Endothelial cell of umbilical vein (primary cell): Measurements from ENCODE around the gene SMARCA1. TPM values are rescaled to one million over a fixed set of nuclear protein-coding genes. Genes with fewer than 3 reads are reported as not detected.
"Not testable (repeated sequence)": the region's sequence is repeated elsewhere in the genome, so short reads cannot be mapped to it uniquely, and the experiment has no call there.

ENCODE experiments used
- BruUV-seq: library from RNA; stranded (reverse); fragments of 400-500 nt; replicated peaks from 2 replicates; lab custom pipeline; 2021; lab: Mats Ljungman, UMichigan
- CTCF ChIA-PET: fragments of 300-600, 350-600 bp; sonication (Branson Sonifier 250); formaldehyde crosslinking; loops from one replicate; lab custom pipeline; 2021; ENCODE audit warnings: antibody characterized with exemption, inconsistent platforms; lab: Charles Lee
- POLR2A ChIA-PET: fragments of 300-600, 350-600 bp; sonication (Branson Sonifier 250); formaldehyde crosslinking; loops from one replicate; lab custom pipeline; 2021; ENCODE audit warnings: antibody characterized with exemption, inconsistent platforms; lab: Charles Lee
- DNase-seq: peaks from one replicate; pipeline ENCODE4 v3.0.0-alpha.2; 2011; ENCODE audit warnings: low read depth, low spot score
- FAIRE-seq: peaks from 2 replicates; lab custom pipeline; 2011; peaks lifted over from hg19 to GRCh38; lab: Jason Lieb, UNC
- H2AFZ ChIP-seq: 2 replicates; pipeline ENCODE4 v1.6.0; 2012; ENCODE audit warnings: low read depth, low read length, control low read depth, inconsistent platforms
- H3K27ac ChIP-seq: 2 replicates; pipeline ENCODE4 v1.5.1; 2011; ENCODE audit warnings: low read depth, mild to moderate bottlenecking, control low read depth, low read length, moderate library complexity; ENCODE audit not compliant: insufficient read depth
- H3K27me3 ChIP-seq, 2 experiments: 2 replicates each; pipeline versions ENCODE4 v1.6.0 to v1.6.1; 2011; ENCODE audit warnings: low read length in 2 of 2, mixed read lengths in 1 of 2; ENCODE audit not compliant: control insufficient read depth in 2 of 2, insufficient read depth in 2 of 2
- H3K36me3 ChIP-seq, 2 experiments: 2 replicates in 1 of 2; 3 replicates in 1 of 2; pipeline ENCODE4 v1.5.1; 2011; ENCODE audit warnings: low read length in 2 of 2, mild to moderate bottlenecking in 1 of 2, moderate library complexity in 1 of 2; ENCODE audit not compliant: control insufficient read depth in 2 of 2, insufficient read depth in 2 of 2; ENCODE audit errors: extremely low read depth in 1 of 2
- H3K4me1 ChIP-seq: 3 replicates; pipeline ENCODE4 v1.5.1; 2011; ENCODE audit warnings: mild to moderate bottlenecking, low read length; ENCODE audit not compliant: control insufficient read depth, insufficient read depth; ENCODE audit errors: extremely low read depth
- H3K4me2 ChIP-seq: 2 replicates; pipeline ENCODE4 v1.6.1; 2011; ENCODE audit warnings: low read length, control low read depth, mixed read lengths; ENCODE audit not compliant: insufficient read depth
- H3K4me3 ChIP-seq, 3 experiments: fragments of 200-600 bp in 1 of 3; sonication (generic), shearing (Covaris generic) in 1 of 3; replicated peaks in 1 of 3; 2 replicates each; pipeline ENCODE4 v1.5.1; 2011 to 2016; ENCODE audit warnings: control low read depth in 3 of 3, low read length in 3 of 3, mild to moderate bottlenecking in 2 of 3, inconsistent platforms in 1 of 3, low read depth in 1 of 3, moderate library complexity in 1 of 3; ENCODE audit not compliant: insufficient read depth in 1 of 3
- H3K79me2 ChIP-seq: 2 replicates; pipeline ENCODE4 v1.6.0; 2012; ENCODE audit warnings: low read length, inconsistent platforms; ENCODE audit not compliant: control insufficient read depth, insufficient read depth
- H3K9ac ChIP-seq: replicated peaks from 2 replicates; pipeline ENCODE3; 2011; ENCODE audit warnings: low read length, control low read depth; ENCODE audit not compliant: insufficient read depth; ENCODE audit errors: extremely low read depth
- H3K9me1 ChIP-seq: replicated peaks from 3 replicates; pipeline ENCODE4 v1.6.0; 2011; ENCODE audit warnings: mild to moderate bottlenecking, low read length; ENCODE audit not compliant: control insufficient read depth, insufficient read depth; ENCODE audit errors: extremely low read depth
- H3K9me3 ChIP-seq: replicated peaks from 2 replicates; pipeline ENCODE4 v1.5.1; 2012; ENCODE audit warnings: low read length, inconsistent platforms; ENCODE audit not compliant: control insufficient read depth, insufficient read depth
- H4K20me1 ChIP-seq: replicated peaks from 2 replicates; pipeline ENCODE3; 2011; ENCODE audit warnings: mild to moderate bottlenecking, low read length; ENCODE audit not compliant: control insufficient read depth, insufficient read depth; ENCODE audit errors: extremely low read depth
- FOS ChIP-seq: IDR thresholded peaks from 2 replicates; pipeline ENCODE4 v1.6.1; 2011; ENCODE audit warnings: mild to moderate bottlenecking, low read length, moderate library complexity, borderline replicate concordance; ENCODE audit not compliant: insufficient read depth
- POLR2A ChIP-seq: IDR thresholded peaks from 2 replicates; pipeline ENCODE4 v1.6.1; 2012; ENCODE audit warnings: low read depth, mild to moderate bottlenecking, control low read depth, low read length
- POLR2AphosphoS5 ChIP-seq: IDR thresholded peaks from 2 replicates; pipeline ENCODE4 v1.6.1; 2012; ENCODE audit warnings: low read depth, mild to moderate bottlenecking, control low read depth, low read length, moderate library complexity; ENCODE audit not compliant: insufficient read depth
- dilution Hi-C: fragments of 300-500 bp; cut with MboI; formaldehyde crosslinking; loops from one replicate; pipeline ENCODE4 v1.15.0; 2019; ENCODE audit warnings: low sequenced_read_pairs; ENCODE audit not compliant: extremely low pct_ligation_motif_present
- intact Hi-C: fragments of 100-400 bp; cut with micrococcal nuclease; formaldehyde crosslinking; loops from one replicate; pipeline ENCODE4 v1.10.0; 2022
- polyA plus RNA-seq, 4 experiments: library from polyadenylated mRNA; depleted of rRNA in 3 of 4; stranded (reverse) in 3 of 4; unstranded in 1 of 4; fragments of >200 nt; gene quantifications; 2 replicates each; pipeline versions ENCODE4 v1.2.1 to v1.2.3, GENCODE V29; 2011 to 2012; ENCODE audit warnings: missing spikeins in 1 of 4
- total RNA-seq: library from RNA; stranded (reverse); gene quantifications from 2 replicates; pipeline ENCODE4 v1.2.3, GENCODE V29; 2021
- TF ChIP-seq, protein P1 (sequence below), 2 donors: IDR thresholded peaks; 1 replicate in 1 of 2; 2 replicates in 1 of 2; pipeline ENCODE4 v1.5.1; 2011; ENCODE audit warnings: low read length in 2 of 2, mild to moderate bottlenecking in 2 of 2, moderate library complexity in 2 of 2, control low read depth in 1 of 2, inconsistent platforms in 1 of 2, low read depth in 1 of 2; ENCODE audit not compliant: insufficient read depth in 1 of 2; ENCODE audit errors: extremely low read depth in 1 of 2
- TF ChIP-seq, protein P2 (sequence below): IDR thresholded peaks from 2 replicates; pipeline ENCODE4 v1.6.1; 2011; ENCODE audit not compliant: insufficient read depth, insufficient read length

SMARCA1 gene
- total and polyA plus RNA-seq, 2 donors (not counting 3 experiments of a cell fraction or from before 2014, with no cell fraction given) = 8.3 to 29.7 TPM

DNA sequence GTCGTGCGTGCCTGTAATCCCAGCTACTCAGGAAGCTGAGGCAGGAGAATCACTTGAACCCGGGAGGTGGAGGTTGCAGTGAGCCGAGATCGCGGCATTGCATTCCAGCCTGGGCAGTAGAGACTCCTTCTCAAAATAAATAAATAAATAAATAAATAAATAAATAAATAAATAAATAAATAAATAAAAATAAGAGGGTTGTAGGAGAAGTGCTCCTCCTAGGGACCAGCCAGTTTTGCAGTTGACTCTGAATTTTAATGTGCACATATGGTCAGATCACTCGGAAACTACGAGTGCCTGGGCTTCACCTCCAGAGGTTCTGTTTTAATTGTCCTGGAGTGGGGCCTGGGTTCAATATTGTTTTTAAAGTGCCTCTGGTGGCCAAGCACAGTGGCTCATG is 31.5 kb upstream of the SMARCA1 start:
- FAIRE-seq, H3K36me3 ChIP-seq: not testable (repeated sequence)

DNA sequence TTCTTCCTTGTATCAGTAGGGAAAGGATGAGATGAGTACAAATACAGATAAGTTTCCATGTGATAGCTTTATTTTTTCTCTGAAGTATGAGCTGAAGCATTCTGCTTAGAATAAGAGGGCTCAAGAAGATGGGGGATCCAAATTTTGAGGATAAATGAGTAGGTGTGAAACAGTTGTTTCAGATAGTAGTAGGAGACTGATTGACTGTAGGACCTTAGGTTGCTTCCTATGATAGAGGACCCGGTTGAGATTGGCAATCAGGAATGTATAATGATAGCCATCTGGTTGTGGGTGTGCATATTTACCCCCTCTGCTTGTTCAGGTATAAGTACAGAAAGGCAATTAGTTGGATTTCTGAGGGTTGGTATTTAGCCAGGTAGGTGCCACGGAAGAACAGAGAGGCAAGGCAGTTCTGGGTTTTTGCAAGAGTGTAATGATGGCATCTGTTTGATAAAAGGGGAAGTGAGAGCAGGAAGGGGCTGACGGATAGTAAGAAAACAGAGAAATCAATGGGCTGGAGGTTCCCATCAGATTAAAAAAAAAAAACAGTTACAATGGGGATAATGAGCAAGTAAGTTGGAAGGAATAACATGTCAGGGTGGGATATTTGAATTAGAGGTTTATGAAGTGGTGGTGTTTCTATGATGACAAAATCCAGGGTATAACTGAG is 30.5 kb upstream of the SMARCA1 start:
- intact Hi-C loops = no loop called here

More for the DNA sequence above, 31.5 kb upstream of the SMARCA1 start:
- POLR2A ChIA-PET, H3K4me1 ChIP-seq, H3K9me3 ChIP-seq, BruUV-seq, H3K9me1 ChIP-seq, H4K20me1 ChIP-seq, H3K4me2 ChIP-seq, H3K79me2 ChIP-seq, dilution Hi-C loops, H3K9ac ChIP-seq, DNase-seq, H3K27me3 ChIP-seq, H2AFZ ChIP-seq, intact Hi-C loops, CTCF ChIA-PET, H3K4me3 ChIP-seq, H3K27ac ChIP-seq: not testable (repeated sequence)

More for the DNA sequence above, 30.5 kb upstream of the SMARCA1 start:
- H3K9me1 ChIP-seq = no peaks in the 10 kb centered on the region
- POLR2A ChIA-PET = no interaction called here
- no peak overlapping the region for H3K9ac ChIP-seq
- H3K4me3 ChIP-seq = no peak overlapping the region
- CTCF ChIA-PET = no interaction called here
- no peak for FAIRE-seq
- dilution Hi-C loops = no loop called here
- H3K79me2 ChIP-seq = no peaks in the 10 kb centered on the region
- no peaks in the 10 kb centered on the region for H3K27me3 ChIP-seq
- no peak overlapping the region for H3K4me2 ChIP-seq
- no TSS peak for BruUV-seq
- H3K4me1 ChIP-seq = no peaks in the 10 kb centered on the region
- H4K20me1 ChIP-seq = no peaks in the 10 kb centered on the region
- no peak overlapping the region for H3K27ac ChIP-seq
- no peaks in the 10 kb centered on the region for H3K9me3 ChIP-seq
- no peak overlapping the region for H2AFZ ChIP-seq
- no peak for DNase-seq
- no peaks in the 10 kb centered on the region for H3K36me3 ChIP-seq
- no peak for TF ChIP-seq POLR2AphosphoS5
- no peak for TF ChIP-seq FOS
- TF ChIP-seq, protein P1, sequence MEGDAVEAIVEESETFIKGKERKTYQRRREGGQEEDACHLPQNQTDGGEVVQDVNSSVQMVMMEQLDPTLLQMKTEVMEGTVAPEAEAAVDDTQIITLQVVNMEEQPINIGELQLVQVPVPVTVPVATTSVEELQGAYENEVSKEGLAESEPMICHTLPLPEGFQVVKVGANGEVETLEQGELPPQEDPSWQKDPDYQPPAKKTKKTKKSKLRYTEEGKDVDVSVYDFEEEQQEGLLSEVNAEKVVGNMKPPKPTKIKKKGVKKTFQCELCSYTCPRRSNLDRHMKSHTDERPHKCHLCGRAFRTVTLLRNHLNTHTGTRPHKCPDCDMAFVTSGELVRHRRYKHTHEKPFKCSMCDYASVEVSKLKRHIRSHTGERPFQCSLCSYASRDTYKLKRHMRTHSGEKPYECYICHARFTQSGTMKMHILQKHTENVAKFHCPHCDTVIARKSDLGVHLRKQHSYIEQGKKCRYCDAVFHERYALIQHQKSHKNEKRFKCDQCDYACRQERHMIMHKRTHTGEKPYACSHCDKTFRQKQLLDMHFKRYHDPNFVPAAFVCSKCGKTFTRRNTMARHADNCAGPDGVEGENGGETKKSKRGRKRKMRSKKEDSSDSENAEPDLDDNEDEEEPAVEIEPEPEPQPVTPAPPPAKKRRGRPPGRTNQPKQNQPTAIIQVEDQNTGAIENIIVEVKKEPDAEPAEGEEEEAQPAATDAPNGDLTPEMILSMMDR (IDR thresholded peaks at IDR 0.05; ENCODE audit: extremely low read depth in 1 of 2, insufficient read depth in 1 of 2, low read depth in 1 of 2, low read length in 2 of 2) = no peak
- TF ChIP-seq, protein P2, sequence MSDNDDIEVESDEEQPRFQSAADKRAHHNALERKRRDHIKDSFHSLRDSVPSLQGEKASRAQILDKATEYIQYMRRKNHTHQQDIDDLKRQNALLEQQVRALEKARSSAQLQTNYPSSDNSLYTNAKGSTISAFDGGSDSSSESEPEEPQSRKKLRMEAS = no peak
- no peak for TF ChIP-seq POLR2A
